Adrenal gland (tissue), 12 donors: ENCODE results near the gene LPP. TPM values are rescaled to one million over a fixed set of nuclear protein-coding genes. Genes with fewer than 3 reads are reported as not detected.

Experiments
- DNase-seq, 7 donors: peaks; one replicate each; pipeline ENCODE4 v3.0.0-alpha.2; 2019 to 2020
- H3K27ac ChIP-seq, 5 donors: fragments of 200-600 bp; sonication (generic) in 4 of 5; 1 replicate in 3 of 5; 2 replicates in 2 of 5; pipeline versions ENCODE4 v1.5.1 to v1.8.0; 2016 to 2020; ENCODE audit warnings: mild to moderate bottlenecking in 1 of 5
- H3K27me3 ChIP-seq: fragments of 200-600 bp; 2 replicates; pipeline ENCODE4 v1.8.0; 2021
- H3K36me3 ChIP-seq, 2 donors: fragments of 200-600 bp; replicated peaks in 1 of 2; 1 replicate in 1 of 2; 2 replicates in 1 of 2; pipeline versions ENCODE4 v1.5.1 to v1.8.0; 2018 to 2022
- H3K4me1 ChIP-seq, 2 donors: fragments of 200-600 bp; replicated peaks in 1 of 2; 1 replicate in 1 of 2; 2 replicates in 1 of 2; pipeline versions ENCODE4 v1.5.1 to v1.8.0; 2018 to 2021
- H3K4me3 ChIP-seq, 4 donors: fragments of 200-600 bp; sonication (generic) in 3 of 4; one replicate each; pipeline ENCODE4 v1.5.1; 2016 to 2018
- H3K9me3 ChIP-seq, 3 donors: fragments of 200-600 bp; sonication (generic) in 1 of 3; replicated peaks in 1 of 3; 1 replicate in 2 of 3; 2 replicates in 1 of 3; pipeline versions ENCODE4 v1.5.1 to v1.8.0; 2016 to 2021
- CTCF ChIP-seq, 6 experiments: fragments of 450-650 bp in 4 of 6; fragments of 200-600 bp in 2 of 6; sonication (generic) in 1 of 6; IDR thresholded peaks; 1 replicate in 5 of 6; 2 replicates in 1 of 6; pipeline versions ENCODE4 v1.5.1 to v1.8.0; 2016 to 2021; ENCODE audit warnings: antibody characterized with exemption in 6 of 6, mild to moderate bottlenecking in 2 of 6, moderate library complexity in 1 of 6
- POLR2A ChIP-seq, 2 donors: fragments of 450-650 bp; IDR thresholded peaks; one replicate each; pipeline ENCODE4 v1.6.1; 2017; ENCODE audit warnings: antibody characterized with exemption in 2 of 2, mild to moderate bottlenecking in 2 of 2, moderate library complexity in 1 of 2
- WGBS, 4 donors: extraction: QIAGEN DNeasy Blood & Tissue Kit in 2 of 4; methylation state at CpG; one replicate each; pipeline versions ENCODE4 v1.1.5 to v1.1.7; 2013 to 2017; 5-methylcytosine and 5-hydroxymethylcytosine counted together
- intact Hi-C, 2 donors: fragments of 100-400 bp; cut with DNase I; formaldehyde crosslinking; loops; one replicate each; pipeline versions ENCODE4 v1.14.1 to v1.15.0; 2022 to 2023
- polyA plus RNA-seq, 3 donors: library from polyadenylated mRNA; stranded (reverse); fragments of 200-250 nt in 2 of 3; fragments of 350-450 nt in 1 of 3; fragmentation: Illumina TruSeq in 1 of 3; extraction: RNeasy Lipid Tissue Mini Kit (QIAGEN cat#74804) in 1 of 3; gene quantifications; one replicate each; pipeline ENCODE4 v1.2.3, GENCODE V29; 2013 to 2014
- total RNA-seq, 9 donors: library from RNA; depleted of rRNA in 4 of 9; stranded (reverse); fragments of >200 nt in 4 of 9; fragments of 120-200 nt in 1 of 9; fragmentation: NEBNext Ultra II Directional in 1 of 9; extraction: Animal tissue kit (Norgen Biotek cat#: 25700) in 1 of 9; gene quantifications; one replicate each; pipeline versions ENCODE4 v1.1.0 to v1.2.4, GENCODE V29; 2013 to 2023
- donor health status: healthy with polysubstance abuse.
- donor health status: Bipolar disorder and iron deficiency.
- donor health status: DM: yes; HTN: yes; CAD: no.
- donor health status: DM: no; HTN: no; CAD: no.
- donor health status: DM: no; HTN: no; CAD: no.
- donor health status: DM: yes; HTN: yes; CAD: no.

The LPP gene
- total and polyA plus RNA-seq, 12 donors, result 7.0 to 170 (median 101) TPM

- H3K36me3 ChIP-seq, result no peaks in the 10 kb centered on the region
- WGBS, 4 donors, result 41 to 55% (median 46%) methylated on average over 1 of the region's 1 CpG
- no peak for DNase-seq
- H3K27ac ChIP-seq, result no peak overlapping the region
- H3K27me3 ChIP-seq, result no peaks in the 10 kb centered on the region
- peaks cover 7 to 25% of the 10 kb centered on the region in 2 donors for H3K4me1 ChIP-seq
- no peak overlapping the region for H3K4me3 ChIP-seq
- TF ChIP-seq POLR2A (IDR thresholded peaks at IDR 0.05) (no peak), CTCF (IDR thresholded peaks at IDR 0.05) (no peak)
- intact Hi-C loops, result no loop called here
- no peaks in the 10 kb centered on the region for H3K9me3 ChIP-seq
These were observed 150.5 kb downstream of the LPP start for GRCh38 chr3:188304501-188304900.

GRCh38 chr3:188305220-188305619 lies 151.3 kb downstream of the LPP start:
- Histone ChIP-seq H3K36me3 (no peaks in the 10 kb centered on the region), H3K27ac (no peak overlapping the region), H3K9me3 (no peaks in the 10 kb centered on the region), H3K4me1 (peaks cover 7 to 25% of the 10 kb centered on the region in 2 donors), H3K27me3 (no peaks in the 10 kb centered on the region), H3K4me3 (no peak overlapping the region)
- intact Hi-C loops, result no loop called here
- no peak for DNase-seq
- 97 to 98% (median 97%) methylated on average over 2 of the region's 2 CpGs for WGBS, 4 donors
- TF ChIP-seq CTCF (IDR thresholded peaks at IDR 0.05) (no peak), POLR2A (IDR thresholded peaks at IDR 0.05) (no peak)

- no peaks in the 10 kb centered on the region for H3K9me3 ChIP-seq
- H3K27ac ChIP-seq, result no peak overlapping the region
- no peak overlapping the region for H3K4me3 ChIP-seq
- no peak for DNase-seq
- TF ChIP-seq CTCF (IDR thresholded peaks at IDR 0.05) (no peak), POLR2A (IDR thresholded peaks at IDR 0.05) (no peak)
- intact Hi-C loops, result no loop called here
- WGBS, 4 donors, result 69 to 79% (median 73%) methylated on average over 8 of the region's 8 CpGs
- peaks cover 7 to 28% of the 10 kb centered on the region in 2 donors for H3K4me1 ChIP-seq
- no peaks in the 10 kb centered on the region for H3K36me3 ChIP-seq
- no peaks in the 10 kb centered on the region for H3K27me3 ChIP-seq
These were observed 152.6 kb downstream of the LPP start for GRCh38 chr3:188306435-188307005.

- TF ChIP-seq POLR2A (IDR thresholded peaks at IDR 0.05) (no peak), CTCF (IDR thresholded peaks at IDR 0.05) (no peak)
- Histone ChIP-seq H3K4me1 (peaks cover 4 to 17% of the 10 kb centered on the region in 2 donors), H3K36me3 (no peaks in the 10 kb centered on the region), H3K27ac (no peak overlapping the region), H3K9me3 (no peaks in the 10 kb centered on the region), H3K27me3 (no peaks in the 10 kb centered on the region), H3K4me3 (no peak overlapping the region)
- WGBS, 4 donors, result 75 to 79% (median 79%) methylated on average over 6 of the region's 6 CpGs
- intact Hi-C loops, result no loop called here
- no peak for DNase-seq
These were observed 155.7 kb downstream of the LPP start for GRCh38 chr3:188309437-188310269.
